ENCODE results near the gene MPO.

MPO gene

DNA sequence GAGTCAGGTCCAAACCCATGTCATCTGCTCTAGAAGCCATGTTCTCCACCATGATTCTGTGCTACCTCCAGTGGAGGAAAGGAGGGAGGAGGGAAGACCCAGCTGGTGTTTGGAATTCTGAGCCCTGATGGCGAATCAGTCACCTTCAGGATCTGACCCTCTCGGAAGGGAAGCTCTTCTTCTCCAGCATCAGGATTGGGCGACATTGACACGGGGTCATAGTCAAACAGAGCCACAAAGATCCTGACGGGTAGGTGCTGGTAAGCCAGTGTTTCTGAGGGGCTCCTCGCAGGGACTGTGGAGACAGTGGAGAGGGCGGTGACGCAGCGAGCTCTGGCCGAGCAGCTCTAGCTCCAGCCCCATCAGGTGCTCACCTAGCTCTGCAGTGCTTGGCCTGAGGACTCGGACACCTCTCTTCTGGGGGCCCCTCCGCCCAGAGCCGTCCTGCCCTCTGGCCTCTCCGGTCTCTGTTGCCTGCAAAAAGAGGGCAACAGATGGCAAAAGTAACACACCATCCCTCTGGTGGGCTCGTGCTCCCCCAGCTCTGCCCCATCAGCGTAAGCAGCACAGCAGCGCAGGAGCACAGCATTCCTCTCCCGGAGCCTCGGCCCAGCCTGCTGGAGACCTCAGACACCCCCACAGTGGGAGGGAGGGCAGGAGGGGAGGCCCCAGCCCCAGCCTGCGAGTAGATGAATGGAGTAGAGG, 26.9 kb upstream of the MPO start:
- no peak for DNase-seq (ENCODE audit: low read depth in 2 of 2)

DNA sequence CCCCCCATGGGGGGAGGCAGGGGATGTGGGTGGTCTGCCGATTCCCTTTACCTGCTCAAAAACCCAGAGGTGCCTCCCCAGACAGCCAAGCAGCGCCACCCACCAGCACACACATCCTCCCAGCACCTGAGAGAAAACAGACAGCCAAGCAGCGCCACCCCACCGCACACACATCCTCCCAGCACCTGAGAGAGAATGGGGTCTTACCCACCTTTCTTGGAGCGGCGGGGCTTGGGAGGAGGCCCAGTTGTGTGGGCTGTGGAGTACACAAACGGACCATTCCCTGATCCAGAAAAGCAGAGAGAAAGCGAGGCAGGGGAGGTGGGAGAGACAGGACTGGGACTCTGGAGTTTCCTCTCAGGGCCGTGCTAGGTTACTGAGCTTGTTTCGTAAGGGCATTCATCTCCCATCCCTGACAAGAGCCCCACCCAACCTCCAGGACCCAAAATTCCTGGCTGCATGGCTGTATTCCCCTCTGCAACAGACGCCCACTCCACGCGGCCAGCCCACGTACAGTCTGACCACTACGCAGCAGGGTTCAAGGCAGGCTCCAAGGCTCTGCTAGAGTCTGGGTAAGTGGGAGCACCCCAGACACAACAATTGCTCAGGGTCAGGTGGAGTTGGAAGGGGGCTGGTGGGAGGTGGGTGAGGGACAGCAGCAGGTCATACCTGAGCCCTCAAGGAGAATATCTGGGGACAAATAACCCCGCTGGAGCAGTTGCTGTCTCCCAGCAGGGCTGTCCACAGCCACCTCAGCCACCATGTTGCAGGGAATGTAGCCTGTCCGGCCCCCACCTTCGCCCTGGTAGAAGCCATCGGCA, 25.6 kb upstream of the MPO start:
- DNase-seq (ENCODE audit: low read depth in 2 of 2) = no peak

DNA sequence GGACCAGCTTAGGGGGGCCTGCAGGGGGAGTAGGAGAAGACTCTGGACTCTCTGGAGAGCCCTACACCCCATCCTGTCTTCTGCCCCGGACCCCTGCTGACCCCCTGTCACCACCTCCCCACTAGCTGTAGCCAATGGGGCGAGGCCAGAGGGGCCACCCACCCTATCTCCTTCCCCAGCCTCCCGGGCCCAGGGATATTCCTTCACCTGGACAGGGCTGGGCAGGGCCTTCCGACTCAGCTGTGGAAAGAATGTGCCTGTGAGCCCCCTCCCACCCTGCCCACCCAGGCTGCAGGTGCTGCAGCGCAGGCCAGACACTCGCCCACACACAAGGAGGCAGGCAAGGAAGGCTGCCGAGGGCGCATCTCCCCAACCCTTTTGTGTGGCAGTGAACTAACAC, 24.9 kb upstream of the MPO start:
- DNase-seq (ENCODE audit: low read depth in 2 of 2) = no peak

DNA sequence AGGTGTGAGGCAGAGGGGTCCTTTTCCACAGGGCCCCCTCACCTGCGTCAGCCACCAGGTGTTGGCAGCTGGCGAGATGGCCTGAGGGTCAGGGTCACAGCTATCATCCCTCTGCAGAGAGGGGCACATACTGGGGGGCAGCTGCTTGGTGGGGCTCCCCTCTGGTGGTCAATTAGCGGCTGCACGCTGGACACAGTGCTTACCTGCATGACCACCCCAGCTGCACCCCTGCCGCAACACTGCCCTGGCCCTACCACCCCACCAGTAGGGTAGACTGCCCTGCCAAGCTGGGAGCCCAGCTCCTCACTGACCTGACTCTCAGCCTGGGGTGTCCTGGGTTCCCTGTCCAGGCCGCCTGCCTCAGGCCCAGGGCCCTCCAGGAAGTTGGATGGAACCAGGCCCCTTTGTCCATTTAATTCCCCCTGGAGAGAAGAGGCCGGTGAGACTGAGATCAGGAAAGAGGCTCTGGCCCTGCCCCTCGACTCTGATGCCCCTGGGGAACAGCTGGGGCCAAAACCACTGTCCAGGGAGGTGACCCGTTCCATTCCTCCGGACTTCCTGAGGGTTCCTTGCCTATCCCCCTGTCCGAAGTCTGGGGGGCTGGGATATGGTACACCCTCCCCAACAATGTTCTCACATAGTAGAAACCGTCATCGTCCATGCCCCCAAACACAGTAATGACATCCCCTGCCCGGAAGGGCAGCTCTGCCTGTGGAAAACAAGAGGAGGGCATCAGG, 24.2 kb upstream of the MPO start:
- no peak for DNase-seq (ENCODE audit: low read depth in 2 of 2)

DNA sequence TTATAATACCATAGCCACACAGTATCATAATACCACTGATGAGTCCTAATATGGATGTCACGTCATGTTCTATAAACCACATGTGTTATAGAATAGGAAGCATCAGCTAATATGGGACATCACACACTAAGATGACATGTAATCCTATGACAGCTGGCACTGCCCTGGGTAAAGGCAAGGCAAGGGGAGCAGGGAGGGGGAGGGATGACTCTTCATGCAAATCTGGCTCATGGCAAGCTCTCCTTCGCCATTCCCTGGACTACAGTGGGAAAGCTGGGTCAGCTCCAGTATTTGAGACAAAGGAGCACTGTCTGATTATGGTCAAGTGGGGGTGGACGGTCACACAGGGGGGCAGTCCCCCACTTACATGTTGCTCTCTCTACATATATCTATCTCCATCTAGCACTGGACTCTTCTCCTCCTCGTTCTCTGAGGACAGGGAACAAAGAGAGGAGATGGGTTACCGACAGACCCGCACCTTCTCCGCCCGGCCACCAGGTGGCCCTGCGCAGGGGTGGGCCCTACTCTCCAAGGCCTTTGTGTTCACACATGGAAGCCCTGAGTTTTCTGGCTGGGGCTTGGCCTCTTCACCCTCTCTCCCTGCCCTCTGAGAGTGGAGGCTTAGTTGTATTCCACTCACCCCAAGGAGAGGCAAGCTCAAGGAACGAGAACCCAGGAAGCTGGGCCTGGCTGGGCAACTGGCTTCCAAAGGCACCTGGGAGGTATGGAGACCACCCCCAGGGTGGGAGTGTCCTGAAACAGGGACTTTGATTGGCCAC, 23.4 kb upstream of the MPO start:
- DNase-seq (ENCODE audit: low read depth in 2 of 2) = no peak

DNA sequence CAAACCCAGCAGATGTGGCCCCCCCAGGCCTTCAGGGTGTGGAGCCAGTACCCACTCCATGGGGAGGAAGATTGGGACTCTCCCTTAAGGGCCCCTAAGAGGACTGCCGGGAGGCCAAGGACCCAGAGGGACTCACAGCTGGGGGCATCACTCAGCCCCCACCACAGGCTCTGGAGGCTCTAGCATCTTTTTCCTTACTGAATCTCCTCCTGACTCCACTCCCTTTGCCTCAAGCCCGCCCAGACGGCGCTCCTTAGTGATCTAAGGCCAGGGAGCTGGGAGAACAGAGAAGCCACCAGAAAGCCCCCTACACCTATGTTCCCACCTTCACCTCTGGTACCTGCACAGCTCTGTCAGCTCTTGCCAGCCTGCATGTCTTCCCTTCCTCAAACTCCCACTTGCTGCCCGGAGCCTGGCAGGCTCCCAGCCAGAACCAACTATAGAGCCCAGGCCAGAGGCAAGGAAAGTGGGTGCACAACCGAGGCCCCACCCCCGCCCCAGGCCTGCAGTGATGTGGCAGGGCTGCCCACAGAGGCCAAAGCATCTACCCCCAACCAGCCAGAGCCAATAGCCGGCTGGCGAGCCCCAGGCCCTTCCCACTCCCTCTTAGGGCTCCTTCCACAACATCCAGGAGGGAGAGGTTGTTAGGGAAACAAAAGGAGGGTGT, 22.3 kb upstream of the MPO start:
- no peak for DNase-seq (ENCODE audit: low read depth in 2 of 2)

DNA sequence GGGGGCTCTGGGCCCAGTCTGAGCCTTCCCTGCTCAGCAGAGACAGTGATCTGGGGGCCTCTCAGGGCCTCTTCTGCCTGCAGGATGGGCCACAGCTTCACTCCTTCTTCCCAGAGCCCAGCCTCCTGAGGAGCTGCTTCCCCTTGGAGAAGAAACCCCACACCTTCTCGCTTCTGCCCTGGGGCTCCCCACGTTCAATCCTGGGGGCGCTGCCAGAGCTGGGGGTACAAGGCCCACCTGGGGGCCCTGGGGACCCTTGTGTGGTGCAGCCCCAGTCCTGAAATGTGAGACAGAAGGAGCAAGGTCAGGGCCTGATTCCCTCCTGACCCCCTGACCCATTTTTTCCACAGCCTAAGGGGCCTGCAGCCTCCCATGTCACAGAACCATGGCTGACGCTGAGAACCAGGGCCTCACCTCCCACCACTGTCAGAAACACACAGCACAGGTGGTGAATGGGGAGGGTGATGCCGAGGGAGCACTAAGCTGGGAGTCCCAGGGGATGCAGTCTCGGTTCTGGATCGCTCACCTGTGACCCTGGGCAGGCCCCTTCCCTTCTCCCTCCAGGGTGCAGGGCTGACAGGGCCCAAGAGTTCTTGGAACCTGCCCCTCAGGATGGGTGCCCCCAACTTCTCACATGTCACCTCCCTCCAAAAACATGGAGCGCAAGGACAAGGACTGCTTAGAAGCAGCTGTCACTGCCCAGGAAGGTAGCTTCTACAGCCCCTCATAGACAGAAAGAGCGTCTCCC, 21.6 kb upstream of the MPO start:
- DNase-seq (ENCODE audit: low read depth in 2 of 2) = no peak

DNA sequence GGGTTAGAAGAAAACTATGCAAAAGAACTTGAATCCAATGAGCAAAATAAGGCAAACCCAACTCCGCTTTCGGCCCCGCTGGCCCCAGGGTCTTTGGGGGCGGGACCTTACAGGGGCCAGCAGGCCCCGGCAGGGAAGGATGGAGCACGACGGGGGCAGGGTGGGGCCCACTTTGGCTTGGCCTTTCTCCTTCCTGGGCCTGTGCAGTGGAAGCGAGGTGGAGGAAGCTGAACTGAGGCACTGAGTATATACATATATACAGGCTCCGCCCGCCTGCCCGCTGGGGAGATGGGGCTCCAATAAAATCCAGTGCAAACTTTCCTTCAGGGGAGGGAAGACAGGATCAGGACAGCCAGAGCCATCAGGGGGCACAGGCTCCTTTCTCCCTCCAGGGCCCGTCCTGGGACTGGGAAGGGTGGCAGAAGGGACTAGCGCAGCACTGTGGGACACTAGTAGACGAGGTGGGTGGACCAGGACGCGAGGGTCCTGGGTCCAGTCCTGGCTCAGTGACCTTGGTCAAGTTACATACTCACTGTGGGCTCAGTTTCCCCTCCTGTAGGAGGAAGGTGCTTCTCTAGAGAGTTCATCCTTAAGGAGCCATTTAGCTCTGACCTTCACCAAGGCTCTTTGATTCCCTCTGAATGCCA, 20.9 kb upstream of the MPO start:
- DNase-seq (ENCODE audit: low read depth in 2 of 2) = no peak

DNA sequence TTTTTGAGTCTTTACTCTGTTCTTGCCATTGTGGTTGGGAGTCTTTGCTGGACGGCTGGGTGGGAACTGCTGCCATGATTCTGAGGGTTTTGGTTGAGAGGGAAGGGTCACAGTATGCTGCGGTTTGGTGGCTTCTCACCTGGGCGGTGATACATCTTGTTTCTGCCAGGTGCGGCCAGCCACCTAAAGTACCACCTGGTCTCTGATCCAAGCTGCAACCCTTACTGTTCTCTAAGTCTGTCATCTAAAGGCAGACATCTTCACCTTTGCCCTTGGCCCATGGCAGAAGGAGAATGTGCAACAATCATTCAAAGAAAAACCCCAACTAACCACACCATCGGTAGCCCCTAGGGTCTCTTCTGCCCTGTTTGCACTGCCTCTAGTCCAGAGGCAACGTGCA, 19.6 kb upstream of the MPO start:
- DNase-seq (ENCODE audit: low read depth in 2 of 2) = no peak

DNA sequence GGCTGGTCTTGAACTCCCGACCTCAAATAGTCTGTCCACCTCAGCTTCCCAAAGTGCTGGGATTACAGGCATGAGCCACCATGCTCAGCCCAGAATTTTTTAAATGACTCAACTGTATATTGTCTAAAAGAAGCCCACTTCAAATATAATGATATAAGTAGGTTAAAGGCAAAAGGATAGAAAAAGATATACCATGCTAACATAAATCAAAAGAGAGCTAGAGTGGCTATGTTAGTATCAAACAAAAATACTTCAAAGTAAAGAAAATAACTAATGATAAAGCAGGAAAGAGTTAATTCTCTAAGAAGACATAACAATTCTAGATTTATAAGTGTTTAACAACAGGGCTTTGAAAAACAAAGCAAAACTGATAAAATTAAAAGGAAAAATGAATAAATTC, 13.3 kb upstream of the MPO start:
- no peak for DNase-seq (ENCODE audit: low read depth in 2 of 2)

DNA sequence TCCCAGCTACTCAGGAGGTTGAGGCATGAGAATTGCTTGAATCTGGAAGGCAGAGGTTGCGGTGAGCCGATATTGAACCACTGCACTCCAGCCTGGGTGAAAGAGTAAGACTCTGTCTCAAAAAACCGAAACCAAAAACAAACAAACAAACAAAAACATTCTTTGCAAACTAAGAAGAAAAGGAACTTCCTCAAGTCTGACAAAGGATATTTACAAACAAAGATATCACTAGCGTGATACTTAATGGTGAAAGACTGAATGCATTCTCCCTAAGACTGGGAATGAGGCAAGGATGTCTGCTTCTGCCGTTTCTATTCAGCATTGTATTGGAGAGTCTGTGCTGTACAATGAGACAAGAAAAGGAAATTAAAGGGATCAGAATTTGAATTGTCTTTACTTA, 10.5 kb upstream of the MPO start:
- no peak for DNase-seq (ENCODE audit: low read depth in 2 of 2)

DNA sequence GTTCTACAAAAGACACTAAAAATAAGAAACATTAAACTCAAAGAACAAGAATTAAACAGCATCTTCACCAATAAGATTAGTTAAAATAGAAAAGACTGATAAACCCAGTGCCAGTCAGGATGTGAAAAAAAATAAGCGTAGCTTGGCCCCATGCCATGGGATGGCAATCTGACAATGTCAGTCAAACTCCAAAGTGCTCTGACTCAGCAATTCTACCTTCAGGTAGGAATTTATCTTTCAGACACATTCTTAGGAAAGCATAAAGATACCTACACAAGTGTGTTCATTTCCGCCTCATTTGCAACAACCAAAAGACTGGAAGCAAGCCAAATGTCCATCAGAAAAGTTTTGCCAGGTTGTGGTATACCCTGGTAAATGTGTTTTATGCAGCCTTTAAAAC, 9.1 kb upstream of the MPO start:
- DNase-seq (ENCODE audit: low read depth in 2 of 2) = no peak

DNA sequence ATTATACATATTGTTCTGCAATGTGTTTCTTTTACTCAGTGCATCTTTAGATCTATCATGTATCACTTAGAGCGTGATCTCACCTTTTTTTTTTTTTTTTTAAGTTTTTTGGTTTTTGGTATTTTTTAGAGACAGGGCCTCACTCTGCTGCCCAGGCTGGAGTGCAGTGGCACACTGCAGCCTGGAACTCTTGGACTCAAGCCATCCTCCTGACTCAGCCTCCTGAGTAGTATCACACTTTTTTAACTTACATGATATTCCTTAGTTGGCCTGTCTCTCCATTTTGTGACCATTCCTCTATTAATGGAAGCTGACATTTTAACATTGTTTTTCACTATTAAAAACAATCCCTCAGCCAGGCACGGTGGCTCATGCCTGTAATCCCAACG, 4.7 kb upstream of the MPO start:
- no peak for DNase-seq (ENCODE audit: low read depth in 2 of 2)

DNA sequence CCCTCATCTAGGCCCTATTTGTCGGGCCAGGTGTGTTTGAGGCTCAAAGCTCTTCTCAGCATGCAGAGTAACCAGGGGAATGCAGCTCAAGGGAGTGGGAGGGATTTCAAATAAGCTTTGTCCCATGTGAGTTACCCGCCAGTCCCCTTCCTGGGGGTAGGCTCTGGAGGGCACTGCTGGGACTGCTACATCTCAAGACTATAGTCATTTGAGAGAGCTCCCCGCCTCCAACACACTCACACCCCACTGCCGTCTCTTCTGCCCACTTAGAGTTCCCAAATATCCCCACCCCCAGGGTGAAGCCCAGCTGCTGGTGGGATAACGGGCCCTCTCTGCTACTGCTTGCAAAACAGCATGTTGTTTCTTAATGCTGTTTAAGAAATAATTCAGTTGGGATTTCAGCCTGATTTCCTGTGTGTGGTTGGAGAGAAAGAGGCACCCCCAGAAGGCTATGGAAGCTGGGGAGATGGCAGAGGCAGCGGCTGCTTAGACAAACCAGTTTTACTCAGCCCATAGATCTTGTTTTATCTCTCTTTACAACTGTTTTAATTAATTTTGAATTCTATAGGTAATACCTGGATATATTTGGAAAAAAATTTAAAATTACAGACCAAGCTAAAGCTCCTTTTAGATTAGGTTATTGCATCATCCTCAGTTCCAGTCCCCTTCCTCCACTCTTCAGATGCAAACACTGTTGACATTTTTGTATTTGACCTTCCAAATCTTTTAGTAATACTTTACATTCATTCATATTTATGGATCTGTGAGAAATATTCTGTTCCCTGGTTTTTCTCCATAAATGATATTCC, 4.1 kb upstream of the MPO start:
- no peak for DNase-seq (ENCODE audit: low read depth in 2 of 2)

DNA sequence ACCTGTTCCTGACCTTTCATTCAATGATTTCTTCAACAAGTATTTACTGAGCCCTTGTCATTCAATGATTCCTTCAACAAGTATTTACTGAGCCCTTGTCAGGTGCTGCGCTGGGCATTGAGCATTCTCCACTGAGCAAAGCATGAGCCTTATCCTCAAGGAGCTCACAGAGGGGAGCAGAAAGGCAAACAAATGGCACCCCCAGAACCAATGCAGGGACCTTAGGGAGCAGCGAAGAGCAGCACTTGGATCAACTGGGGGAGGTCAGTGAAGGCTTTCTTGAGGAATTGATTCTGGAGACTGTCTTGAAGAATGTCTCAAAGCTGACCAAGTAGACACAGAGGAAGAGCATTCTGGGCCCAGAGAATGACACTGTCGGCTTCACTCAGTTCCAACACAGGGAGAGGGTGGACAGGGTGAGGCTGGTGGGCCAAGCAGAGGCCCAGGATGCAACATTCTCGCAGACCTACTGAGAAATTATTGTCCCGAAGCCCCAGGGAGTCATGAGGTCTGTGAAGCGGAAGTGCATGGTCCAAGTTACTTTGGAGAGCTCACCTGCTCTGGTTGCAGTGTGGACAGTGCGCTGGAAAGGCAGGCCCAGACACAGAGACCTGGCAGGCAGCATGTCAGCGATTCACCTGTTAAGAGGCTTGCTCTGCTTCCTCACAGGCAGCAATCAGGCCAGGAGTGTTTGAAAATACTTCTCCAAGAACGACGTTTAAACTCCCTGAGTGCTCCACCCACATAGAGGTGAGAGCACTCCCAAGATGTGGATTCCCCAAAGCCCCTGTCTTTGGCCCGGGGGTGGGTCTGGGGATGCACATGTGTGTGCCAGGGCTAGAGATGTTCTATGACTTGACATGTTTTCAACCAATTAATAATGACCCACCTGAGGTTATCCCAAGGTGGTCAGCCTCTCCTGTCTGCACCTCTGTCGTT, 3.2 kb upstream of the MPO start:
- no peak for DNase-seq (ENCODE audit: low read depth in 2 of 2)

DNA sequence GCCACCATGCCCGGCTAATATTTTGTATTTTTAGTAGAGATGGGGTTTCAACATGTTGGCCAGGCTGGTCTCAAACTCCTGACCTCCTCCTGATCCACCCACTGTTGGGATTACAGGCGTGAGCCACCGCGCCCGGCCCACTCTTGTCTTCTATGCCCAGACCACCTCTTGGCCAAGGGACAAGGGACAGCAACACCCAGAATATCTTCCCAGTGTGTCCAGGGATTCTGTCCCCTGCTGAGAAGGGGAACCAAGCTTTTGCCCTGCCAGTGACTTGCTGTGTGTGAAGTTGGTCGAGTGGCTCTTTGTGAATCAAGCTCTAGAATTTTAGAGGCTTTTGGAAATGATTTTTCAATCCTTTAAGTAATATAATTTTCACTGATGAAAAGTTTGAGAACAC, 1.7 kb upstream of the MPO start:
- no peak for DNase-seq (ENCODE audit: low read depth in 2 of 2)

DNA sequence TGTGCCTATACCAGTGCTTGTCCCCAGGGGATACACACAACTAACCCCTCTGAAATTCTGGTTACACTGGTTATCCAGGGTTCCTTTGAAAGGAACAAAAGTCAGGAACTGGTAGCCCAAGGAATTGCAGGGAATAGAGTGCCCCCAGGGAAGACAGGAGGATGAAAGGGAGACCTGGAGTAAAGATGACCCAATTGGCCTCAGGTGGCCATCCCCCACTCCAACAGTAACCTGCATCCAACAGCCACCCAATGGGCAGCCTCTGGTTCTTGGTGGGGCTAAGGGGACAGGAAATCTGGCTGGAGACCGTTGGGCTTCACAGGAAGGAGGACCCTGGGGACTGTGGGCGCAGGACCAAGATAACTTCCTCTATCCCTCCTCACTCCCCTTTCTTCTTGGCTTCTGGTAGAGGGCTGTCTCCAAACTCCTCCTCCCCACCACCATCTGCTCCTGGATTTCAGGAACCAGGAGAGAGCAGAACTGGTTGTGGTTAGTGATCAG, 826 bp upstream of the MPO start:
- DNase-seq (ENCODE audit: low read depth in 2 of 2) = no peak

Measured in stimulated activated CD8-positive, alpha-beta memory T cell treated with anti-CD3 and anti-CD28 coated beads, Interleukin-7, amount 100 ng/mL, for 1 hour (primary cell).